HAP-1 (cell line): ENCODE results near the gene ZNF268.

ENCODE experiments used
- DNase-seq, 2 experiments: peaks; one replicate each; pipeline ENCODE4 v3.0.0-alpha.2; 2016 to 2020; ENCODE audit warnings: low spot score in 2 of 2
- H3K27me3 ChIP-seq: fragments of 250-450 bp; sonication (Bioruptor Pico); 2 replicates; pipeline ENCODE4 v1.5.1; 2020; ENCODE audit warnings: low read depth, mild to moderate bottlenecking, moderate library complexity
- H3K36me3 ChIP-seq: fragments of 250-450 bp; sonication (Bioruptor Pico); replicated peaks from 2 replicates; pipeline ENCODE4 v1.5.1; 2020; ENCODE audit warnings: mild to moderate bottlenecking
- H3K4me1 ChIP-seq: fragments of 250-450 bp; sonication (Bioruptor Pico); 2 replicates; pipeline ENCODE4 v1.5.1; 2020; ENCODE audit warnings: mild to moderate bottlenecking
- H3K4me3 ChIP-seq: fragments of 250-450 bp; sonication (Bioruptor Pico); 2 replicates; pipeline ENCODE4 v1.5.1; 2020; ENCODE audit warnings: mild to moderate bottlenecking, moderate library complexity
- H3K9me3 ChIP-seq: fragments of 250-450 bp; sonication (Bioruptor Pico); 2 replicates; pipeline ENCODE4 v1.5.1; 2020; ENCODE audit warnings: mild to moderate bottlenecking, moderate library complexity
- in situ Hi-C: fragments of 300-500 bp; cut with MboI; formaldehyde crosslinking; loops from 3 replicates; pipeline ENCODE4 v1.14.3; 2020; ENCODE audit warnings: low sequenced_read_pairs, inconsistent platforms, mixed read lengths

Gene ZNF268

DNA sequence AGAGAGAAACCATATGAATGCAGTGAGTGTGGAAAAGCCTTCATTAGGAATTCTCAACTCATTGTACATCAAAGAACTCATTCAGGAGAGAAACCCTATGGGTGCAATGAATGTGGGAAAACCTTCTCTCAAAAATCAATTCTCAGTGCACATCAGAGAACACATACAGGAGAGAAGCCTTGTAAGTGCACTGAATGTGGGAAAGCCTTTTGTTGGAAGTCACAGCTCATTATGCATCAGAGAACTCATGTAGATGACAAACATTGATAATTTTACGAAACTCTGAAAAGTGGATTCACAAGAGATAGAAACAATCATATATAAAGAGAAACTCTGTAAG, 22.9 kb downstream of the ZNF268 start:
- Histone ChIP-seq H3K36me3 (peaks cover 30% of the 10 kb centered on the region), H3K27me3 (no peaks in the 10 kb centered on the region), H3K4me3 (no peak overlapping the region), H3K9me3 (peaks cover 69% of the 10 kb centered on the region), H3K4me1 (no peaks in the 10 kb centered on the region)
- in situ Hi-C loops: no loop called here
- DNase-seq: no peak

DNA sequence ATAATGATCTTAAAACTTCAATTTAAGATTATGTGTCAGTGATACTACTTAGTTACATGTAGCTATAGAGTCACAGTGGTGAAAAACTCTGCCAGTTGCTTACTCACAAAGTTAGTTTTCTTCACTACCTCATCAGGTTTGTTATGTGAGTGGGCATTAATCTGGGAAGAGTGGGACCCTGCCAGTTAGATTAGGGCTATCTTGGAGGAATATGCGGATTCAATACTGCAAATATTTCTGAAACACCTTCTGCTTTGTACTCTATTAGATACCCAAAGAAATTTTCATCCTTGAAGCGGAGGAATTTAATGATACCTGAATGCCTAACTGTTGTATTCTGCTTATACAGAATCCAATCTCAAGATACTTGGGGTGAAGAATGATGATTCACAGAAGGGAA, 25.1 kb downstream of the ZNF268 start:
- Histone ChIP-seq H3K4me1 (no peaks in the 10 kb centered on the region), H3K4me3 (no peak overlapping the region), H3K9me3 (peaks cover 54% of the 10 kb centered on the region), H3K27me3 (no peaks in the 10 kb centered on the region), H3K36me3 (peaks cover 20% of the 10 kb centered on the region)
- in situ Hi-C loops: no loop called here
- DNase-seq: no peak

DNA sequence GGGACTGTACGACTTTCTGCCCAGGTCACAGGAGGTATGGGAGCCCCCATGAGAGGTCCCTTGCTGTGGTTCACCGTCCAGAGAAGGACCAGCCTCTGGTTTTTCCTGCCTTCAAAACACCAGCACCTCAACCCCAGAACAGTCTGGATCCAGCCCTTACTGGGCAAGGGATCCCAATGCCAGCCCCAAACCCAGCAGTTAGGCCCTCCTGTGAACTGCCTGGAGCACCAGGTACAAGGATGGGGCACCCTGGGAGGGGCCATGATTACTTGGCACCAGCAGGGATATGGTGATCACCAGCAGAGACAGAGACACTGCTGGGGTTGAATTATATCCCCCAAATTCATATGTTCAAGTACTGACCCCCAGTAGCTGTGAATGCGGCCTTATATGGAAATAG, 34.4 kb downstream of the ZNF268 start:
- H3K4me1 ChIP-seq: no peaks in the 10 kb centered on the region
- no peaks in the 10 kb centered on the region for H3K36me3 ChIP-seq
- H3K9me3 ChIP-seq: peaks cover 2% of the 10 kb centered on the region
- no peak overlapping the region for H3K4me3 ChIP-seq
- in situ Hi-C loops: no loop called here
- no peaks in the 10 kb centered on the region for H3K27me3 ChIP-seq
- no peak for DNase-seq

DNA sequence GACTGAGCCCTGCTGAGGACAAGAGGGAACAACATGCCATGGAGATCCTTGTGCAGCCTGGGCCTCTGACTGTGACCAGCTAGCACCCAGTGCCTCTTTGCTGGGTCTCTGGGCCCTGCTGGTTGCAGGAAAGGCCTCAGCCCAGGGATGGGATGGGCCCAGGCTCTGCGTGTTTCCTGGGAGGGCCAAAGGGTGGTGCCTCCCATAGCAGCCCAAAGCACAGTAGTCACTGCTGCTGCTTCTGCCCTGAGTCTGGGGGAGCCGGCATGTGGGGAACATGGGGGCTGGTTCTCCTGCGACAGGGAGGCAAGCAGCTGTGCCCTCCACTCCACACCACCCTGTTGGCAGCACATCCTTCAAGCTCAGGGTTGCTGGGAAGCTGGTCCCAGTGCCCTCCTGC, 35.9 kb downstream of the ZNF268 start:
- Histone ChIP-seq H3K9me3 (peaks cover 2% of the 10 kb centered on the region; the same call in 1 of the 2 replicates), H3K4me1 (no peaks in the 10 kb centered on the region), H3K36me3 (no peaks in the 10 kb centered on the region), H3K27me3 (no peaks in the 10 kb centered on the region), H3K4me3 (no peak overlapping the region)
- no peak for DNase-seq
- in situ Hi-C loops: no loop called here

DNA sequence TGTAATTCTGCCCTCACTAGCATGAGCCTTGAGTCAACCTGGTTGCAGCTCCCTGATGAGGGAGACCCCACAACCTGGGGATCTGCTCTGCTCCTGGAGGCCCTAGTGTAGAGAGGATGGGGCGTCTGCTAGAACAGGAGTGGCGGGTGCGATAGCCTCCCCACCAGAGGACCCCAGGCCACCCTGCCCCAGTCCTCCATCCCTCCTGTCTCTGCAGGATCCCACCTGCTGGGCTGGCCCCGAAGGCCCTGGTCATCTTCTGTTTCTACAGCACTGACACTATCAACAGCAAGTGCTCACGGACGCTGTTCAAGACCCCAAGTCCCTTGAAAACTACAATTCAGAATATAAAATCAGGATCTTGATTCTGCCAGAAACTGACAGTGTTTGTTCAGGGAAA, 39.2 kb downstream of the ZNF268 start:
- DNase-seq: no peak
- in situ Hi-C loops: no loop called here
- H3K36me3 ChIP-seq: no peaks in the 10 kb centered on the region
- no peaks in the 10 kb centered on the region for H3K4me1 ChIP-seq
- no peak overlapping the region for H3K4me3 ChIP-seq
- peaks cover 4% of the 10 kb centered on the region; the same call in 1 of the 2 replicates for H3K9me3 ChIP-seq
- no peaks in the 10 kb centered on the region for H3K27me3 ChIP-seq

DNA sequence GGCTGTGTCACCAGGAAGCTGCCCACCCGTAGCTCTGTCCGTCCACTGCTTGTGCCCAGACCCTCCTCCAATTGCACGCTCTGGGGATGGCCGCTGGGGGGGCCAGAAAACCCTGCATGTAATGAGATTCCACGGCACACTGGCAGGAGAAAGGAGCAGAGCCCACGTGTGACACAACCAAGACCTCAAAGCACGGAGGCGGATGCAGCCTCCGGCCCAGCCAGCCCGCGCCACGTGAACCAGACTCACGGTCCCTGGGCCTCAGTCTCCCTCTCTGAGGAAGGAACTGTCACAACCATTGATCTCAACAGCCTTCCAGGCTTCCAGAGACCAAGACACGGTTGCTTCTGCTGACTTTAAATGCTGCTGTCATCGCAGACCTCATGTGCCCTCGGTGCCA, 39.9 kb downstream of the ZNF268 start:
- H3K4me3 ChIP-seq: no peak overlapping the region
- in situ Hi-C loops: no loop called here
- DNase-seq: no peak
- H3K4me1 ChIP-seq: no peaks in the 10 kb centered on the region
- H3K9me3 ChIP-seq: peaks cover 4% of the 10 kb centered on the region; the same call in 1 of the 2 replicates
- no peaks in the 10 kb centered on the region for H3K36me3 ChIP-seq
- H3K27me3 ChIP-seq: no peaks in the 10 kb centered on the region

DNA sequence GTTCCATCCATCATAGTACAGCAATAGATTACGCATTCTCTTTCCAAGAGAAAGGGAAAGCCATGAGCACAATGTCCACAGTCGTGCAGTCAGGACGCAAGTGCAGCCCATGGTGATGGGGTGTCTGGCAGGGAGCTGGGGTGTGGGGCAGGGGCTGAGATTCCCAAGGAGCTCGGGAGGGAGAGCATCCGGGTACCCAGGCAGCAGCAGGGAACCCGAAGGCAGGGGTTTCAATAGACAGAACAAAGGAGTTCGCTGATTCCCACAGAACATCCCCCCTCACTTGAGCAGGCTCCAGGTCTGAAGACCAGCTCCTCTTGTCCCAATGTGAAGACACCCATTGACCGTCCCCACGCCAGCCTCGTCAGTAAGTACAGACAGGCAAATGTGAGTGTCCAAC, 40.9 kb downstream of the ZNF268 start:
- in situ Hi-C loops: no loop called here
- DNase-seq: no peak
- H3K4me3 ChIP-seq: no peak overlapping the region
- H3K9me3 ChIP-seq: peaks cover 4% of the 10 kb centered on the region; the same call in 1 of the 2 replicates
- H3K4me1 ChIP-seq: no peaks in the 10 kb centered on the region
- H3K36me3 ChIP-seq: no peaks in the 10 kb centered on the region
- no peaks in the 10 kb centered on the region for H3K27me3 ChIP-seq

DNA sequence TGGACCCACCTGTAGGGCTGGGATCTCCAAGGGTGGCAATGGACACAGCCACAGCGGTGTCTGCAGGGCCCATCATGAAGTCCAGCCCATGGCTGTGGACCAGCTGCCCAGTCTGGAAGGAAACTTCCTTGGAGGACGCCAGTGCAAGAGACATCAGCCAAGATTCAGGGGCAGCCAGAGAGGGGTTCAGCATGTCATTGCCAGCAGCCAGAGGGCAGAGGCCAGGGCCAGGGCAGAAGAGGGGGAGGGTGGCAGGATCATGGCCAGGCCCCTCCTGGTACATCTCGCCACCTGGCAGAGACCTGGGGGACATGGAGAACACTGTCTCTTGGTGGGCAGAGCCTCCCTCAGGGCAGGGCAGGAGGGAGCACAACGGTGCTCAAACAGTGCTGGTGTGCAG, 44.2 kb downstream of the ZNF268 start:
- Histone ChIP-seq H3K4me3 (no peak overlapping the region), H3K4me1 (no peaks in the 10 kb centered on the region), H3K27me3 (no peaks in the 10 kb centered on the region), H3K9me3 (0 out of 2 replicates have a peak, but pooled peaks cover 5% of the 10 kb centered on the region), H3K36me3 (no peaks in the 10 kb centered on the region)
- in situ Hi-C loops: no loop called here
- no peak for DNase-seq

DNA sequence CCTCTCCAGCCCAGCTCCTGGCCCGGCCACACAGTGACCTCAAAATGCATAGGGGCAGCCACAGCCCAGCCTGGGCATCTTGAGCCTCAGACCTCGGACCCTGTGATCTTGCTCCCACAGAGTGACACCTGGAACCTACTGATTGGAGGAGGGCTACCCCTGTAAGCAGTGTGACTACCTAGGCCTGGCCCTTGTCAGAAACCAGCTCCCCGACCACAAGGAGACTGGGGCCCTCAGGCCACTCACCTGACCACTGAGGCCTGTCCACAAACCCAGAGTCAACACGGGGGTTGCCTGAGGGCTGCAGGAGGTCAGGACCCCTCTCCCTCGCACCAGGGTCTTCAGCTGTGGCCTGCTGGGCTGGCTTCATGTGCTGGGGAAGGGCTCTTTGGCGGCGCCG, 45.4 kb downstream of the ZNF268 start:
- Histone ChIP-seq H3K4me3 (no peak overlapping the region), H3K27me3 (no peaks in the 10 kb centered on the region), H3K36me3 (no peaks in the 10 kb centered on the region), H3K4me1 (no peaks in the 10 kb centered on the region), H3K9me3 (0 out of 2 replicates have a peak, but pooled peaks cover 5% of the 10 kb centered on the region)
- in situ Hi-C loops: no loop called here
- DNase-seq: no peak

DNA sequence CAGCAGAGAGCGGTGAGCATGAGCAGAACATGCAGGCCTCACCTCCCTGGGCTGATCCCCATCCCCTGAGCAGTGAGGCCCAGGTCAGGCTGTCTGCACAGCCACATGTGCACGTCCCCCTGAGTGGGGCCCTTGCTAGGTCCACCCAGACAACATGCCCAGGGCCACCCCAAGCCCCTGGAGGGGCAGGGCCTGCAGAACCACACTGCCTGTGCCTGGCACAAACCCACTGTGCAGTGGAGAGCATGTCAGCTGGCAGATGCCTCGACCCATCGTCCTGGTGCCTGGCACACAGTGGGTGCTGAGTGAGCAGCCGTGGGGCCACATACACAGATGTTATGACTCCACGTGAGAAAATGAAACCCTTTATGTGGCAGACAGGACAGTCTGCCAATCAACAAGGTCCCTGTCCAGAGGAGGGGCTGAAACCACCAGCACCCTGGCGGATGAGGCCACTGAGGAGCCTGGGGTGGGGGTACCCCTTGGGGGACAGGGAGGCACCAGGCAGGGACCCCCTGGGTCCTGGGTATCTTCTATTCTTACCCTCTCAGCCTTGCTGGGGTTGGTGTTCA, 46.1 kb downstream of the ZNF268 start:
- Histone ChIP-seq H3K4me3 (no peak overlapping the region), H3K27me3 (no peaks in the 10 kb centered on the region), H3K9me3 (0 out of 2 replicates have a peak, but pooled peaks cover 5% of the 10 kb centered on the region), H3K36me3 (no peaks in the 10 kb centered on the region), H3K4me1 (no peaks in the 10 kb centered on the region)
- in situ Hi-C loops: no loop called here
- DNase-seq: no peak

DNA sequence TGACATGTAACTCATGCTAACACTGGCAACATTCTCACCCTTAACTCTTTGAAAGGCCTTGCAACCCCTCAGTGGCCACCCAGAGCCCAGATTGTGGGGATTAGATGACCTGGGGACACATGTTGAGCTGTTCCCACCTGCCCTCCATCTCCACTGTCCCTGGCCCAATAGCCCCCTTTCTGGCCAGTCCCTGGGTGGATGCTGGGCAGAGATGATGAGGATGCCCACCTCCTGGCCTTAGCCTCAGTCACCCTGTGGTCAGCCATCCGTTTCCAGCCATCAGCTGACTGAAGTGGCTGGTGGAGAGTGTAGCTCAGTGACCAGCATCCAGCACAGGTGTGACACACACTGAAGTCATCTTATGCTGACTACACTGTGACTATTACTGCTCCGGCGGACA, 49.7 kb downstream of the ZNF268 start:
- H3K4me1 ChIP-seq: no peaks in the 10 kb centered on the region
- H3K4me3 ChIP-seq: no peak overlapping the region
- no peak for DNase-seq
- 0 out of 2 replicates have a peak, but pooled peaks cover 3% of the 10 kb centered on the region for H3K9me3 ChIP-seq
- in situ Hi-C loops: no loop called here
- no peaks in the 10 kb centered on the region for H3K27me3 ChIP-seq
- no peaks in the 10 kb centered on the region for H3K36me3 ChIP-seq

DNA sequence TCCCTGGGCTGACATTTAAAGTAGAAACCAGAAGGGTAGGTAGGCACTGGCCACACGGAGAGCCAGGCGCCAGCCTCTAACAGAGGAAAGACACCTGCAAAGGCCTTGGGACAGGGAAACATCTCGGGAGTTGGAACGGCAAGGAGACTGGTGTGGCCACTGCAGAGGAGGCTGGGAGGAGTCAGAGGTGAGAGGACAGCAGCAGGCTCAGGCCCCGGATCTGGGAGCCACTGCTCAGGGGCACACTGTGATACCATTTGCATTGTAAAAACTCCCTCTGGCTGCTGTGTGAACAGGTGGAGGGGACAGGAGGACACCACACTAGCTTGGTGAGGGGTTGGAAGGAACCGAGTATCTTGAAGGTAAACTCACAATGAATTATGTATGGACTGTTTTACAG, 51.7 kb downstream of the ZNF268 start:
- Histone ChIP-seq H3K4me3 (no peak overlapping the region), H3K9me3 (0 out of 2 replicates have a peak, but pooled peaks cover 3% of the 10 kb centered on the region), H3K27me3 (no peaks in the 10 kb centered on the region), H3K4me1 (no peaks in the 10 kb centered on the region), H3K36me3 (no peaks in the 10 kb centered on the region)
- DNase-seq: no peak
- in situ Hi-C loops: no loop called here

DNA sequence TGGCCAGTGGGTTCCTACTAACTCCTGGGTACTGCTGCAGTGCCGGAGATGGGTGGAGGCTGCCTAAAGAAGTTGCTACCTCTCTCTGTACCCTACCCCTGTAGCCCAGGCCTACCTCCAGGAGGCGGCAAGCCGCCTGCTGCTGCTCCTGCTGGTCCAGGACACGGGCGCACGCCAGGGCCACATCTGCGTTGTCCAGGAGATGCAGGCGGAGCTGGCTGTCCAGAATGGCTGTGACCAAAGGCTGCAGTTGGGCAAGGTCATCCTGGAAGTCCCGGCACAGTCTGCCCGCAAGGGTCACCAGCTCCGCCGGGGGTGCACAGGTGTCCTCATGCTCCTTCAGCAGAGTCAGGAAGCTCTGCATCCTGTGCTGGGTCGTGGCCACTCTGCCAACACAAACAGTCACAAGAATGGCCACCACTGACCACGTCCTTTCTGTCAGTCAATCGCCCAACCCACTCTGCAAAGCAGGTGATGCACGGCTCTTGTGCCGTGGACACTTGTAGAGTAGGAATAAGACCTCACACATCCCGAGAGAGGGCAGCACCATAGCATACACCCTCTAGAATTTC, 52.8 kb downstream of the ZNF268 start:
- no peaks in the 10 kb centered on the region for H3K4me1 ChIP-seq
- no peaks in the 10 kb centered on the region for H3K36me3 ChIP-seq
- in situ Hi-C loops: no loop called here
- no peaks in the 10 kb centered on the region for H3K27me3 ChIP-seq
- no peak for DNase-seq
- 0 out of 2 replicates have a peak, but pooled peaks cover 3% of the 10 kb centered on the region for H3K9me3 ChIP-seq
- H3K4me3 ChIP-seq: no peak overlapping the region

DNA sequence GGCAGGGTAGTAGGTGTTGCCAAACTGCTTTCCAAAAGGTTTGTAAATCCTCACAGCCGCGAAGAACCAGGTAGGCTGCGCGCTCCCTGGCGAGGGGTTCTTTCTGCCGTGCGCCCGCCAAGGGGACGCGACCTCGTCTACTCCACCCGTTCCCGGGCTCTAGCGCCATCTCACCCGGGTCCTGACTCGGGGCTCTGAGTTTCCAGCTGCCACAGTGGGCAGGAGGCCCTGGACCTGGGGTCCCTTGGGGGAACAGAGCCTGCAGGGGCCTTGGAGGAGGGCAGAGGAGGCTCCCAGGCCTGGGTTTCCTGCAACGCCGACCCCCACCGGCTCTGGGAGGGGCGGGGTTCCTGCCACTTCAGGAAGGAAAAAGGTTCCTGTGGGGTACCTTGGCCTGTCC, 53.7 kb downstream of the ZNF268 start:
- H3K9me3 ChIP-seq: no peaks in the 10 kb centered on the region
- no peaks in the 10 kb centered on the region for H3K27me3 ChIP-seq
- in situ Hi-C loops: no loop called here
- H3K4me1 ChIP-seq: no peaks in the 10 kb centered on the region
- H3K4me3 ChIP-seq: no peak overlapping the region
- no peaks in the 10 kb centered on the region for H3K36me3 ChIP-seq
- no peak for DNase-seq
